A673 (cell line): ENCODE measurements around the gene VEGFC.

ENCODE experiments used
- CTCF ChIP-seq: fragments of 300-800, 200-600 bp; sonication (generic); conservative IDR thresholded peaks from 2 replicates; pipeline ENCODE4 v1.5.1; 2017; ENCODE audit warnings: low read depth, mild to moderate bottlenecking, antibody characterized with exemption, low read length, moderate library complexity, mixed read lengths
- EZH2 ChIP-seq: fragments of 200-600 bp; sonication (generic); IDR thresholded peaks from 2 replicates; pipeline ENCODE4 v1.6.1; 2017; ENCODE audit warnings: borderline replicate concordance, low read depth, mild to moderate bottlenecking, mixed read lengths, antibody characterized with exemption, low read length; ENCODE audit not compliant: poor library complexity, severe bottlenecking

GRCh38 chr4:176753049-176753448 is 39.7 kb downstream of the VEGFC start:
- TF ChIP-seq CTCF (no peak), EZH2 (no peak)
